CD4-positive, alpha-beta T cell treated with Interferon gamma for 1 hour (primary cell): Measurements from ENCODE around the gene PI16.

Experiments
- DNase-seq: peaks from one replicate; pipeline ENCODE4 v3.0.0-alpha.2; 2020

PI16 gene

GRCh38 chr6:36958775-36959554, 4.4 kb downstream of the PI16 start:
- no peak for DNase-seq

DNA sequence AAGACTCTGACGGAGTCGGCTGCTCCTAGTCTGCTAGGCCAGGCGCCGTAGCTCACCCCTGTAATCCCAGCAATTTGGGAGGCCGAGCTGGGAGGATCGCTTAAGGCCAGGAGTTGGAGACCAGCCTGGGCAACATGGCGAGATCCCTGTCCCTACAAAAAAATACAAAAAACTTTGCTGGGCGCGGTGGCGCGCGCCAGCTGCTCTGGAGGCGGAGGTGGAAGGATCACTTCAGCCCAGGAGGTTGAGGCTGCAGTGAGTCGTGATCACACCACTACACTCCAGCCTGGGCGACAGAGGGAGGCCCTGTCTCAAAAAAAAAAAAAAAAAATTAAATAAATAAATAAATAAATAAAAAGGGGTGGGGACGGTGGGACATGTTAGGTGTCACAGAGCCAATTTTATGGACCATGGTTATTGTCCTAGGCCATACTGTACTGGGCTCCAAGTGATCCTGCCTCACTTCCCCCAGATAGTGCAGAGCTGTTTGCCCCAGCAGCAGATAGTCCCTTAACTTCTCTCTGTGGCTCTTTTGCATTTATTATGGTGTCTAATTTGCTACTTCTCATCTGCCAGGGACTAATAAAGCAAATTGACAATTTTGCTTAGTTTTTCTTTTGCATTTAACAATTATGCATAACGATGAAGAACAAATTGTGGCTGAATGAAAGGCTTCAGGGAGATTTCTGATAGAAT, 5.2 kb downstream of the PI16 start:
- no peak for DNase-seq

GRCh38 chr6:36961441-36962435, 7.2 kb downstream of the PI16 start:
- no peak for DNase-seq

DNA sequence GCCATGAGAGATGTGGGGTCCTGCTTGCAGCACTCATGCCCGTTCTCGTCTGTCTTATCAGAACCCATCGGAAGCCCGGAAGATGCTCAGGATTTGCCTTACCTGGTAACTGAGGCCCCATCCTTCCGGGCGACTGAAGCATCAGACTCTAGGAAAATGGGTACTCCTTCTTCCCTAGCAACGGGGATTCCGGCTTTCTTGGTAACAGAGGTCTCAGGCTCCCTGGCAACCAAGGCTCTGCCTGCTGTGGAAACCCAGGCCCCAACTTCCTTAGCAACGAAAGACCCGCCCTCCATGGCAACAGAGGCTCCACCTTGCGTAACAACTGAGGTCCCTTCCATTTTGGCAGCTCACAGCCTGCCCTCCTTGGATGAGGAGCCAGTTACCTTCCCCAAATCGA, 8.3 kb downstream of the PI16 start:
- peak; percentile 89 for DNase-seq

DNA sequence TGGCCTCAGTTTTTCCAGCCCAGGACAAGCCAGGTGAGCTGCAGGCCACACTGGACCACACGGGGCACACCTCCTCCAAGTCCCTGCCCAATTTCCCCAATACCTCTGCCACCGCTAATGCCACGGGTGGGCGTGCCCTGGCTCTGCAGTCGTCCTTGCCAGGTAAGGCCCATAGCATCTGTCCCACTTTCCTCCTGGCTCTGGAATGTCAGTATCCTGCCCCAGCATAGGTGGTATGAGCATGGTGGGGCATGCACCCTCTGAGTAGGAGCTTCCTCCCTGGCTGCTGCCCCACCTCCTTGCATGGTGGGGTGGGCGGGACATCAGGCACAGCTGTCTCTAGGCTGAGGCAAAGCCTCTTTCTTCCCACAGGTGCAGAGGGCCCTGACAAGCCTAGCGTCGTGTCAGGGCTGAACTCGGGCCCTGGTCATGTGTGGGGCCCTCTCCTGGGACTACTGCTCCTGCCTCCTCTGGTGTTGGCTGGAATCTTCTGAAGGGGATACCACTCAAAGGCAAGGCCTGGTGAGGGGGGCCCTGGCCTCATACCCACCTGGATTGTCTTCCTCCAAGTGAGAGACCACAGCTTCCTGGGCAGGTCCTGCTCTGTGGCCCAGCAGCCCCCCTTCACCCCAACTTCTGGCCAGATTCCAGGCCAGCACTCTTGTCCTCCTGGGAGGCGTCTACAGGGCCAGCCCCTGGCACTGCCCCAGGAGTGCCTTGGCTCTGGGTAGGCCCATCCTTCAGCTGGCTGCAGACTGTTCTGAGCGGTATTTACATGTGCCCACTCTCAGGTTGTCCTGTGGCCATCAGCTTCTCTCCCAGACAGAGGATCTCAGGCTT, 9.1 kb downstream of the PI16 start:
- DNase-seq: peak; percentile 36

GRCh38 chr6:36964349-36964748, 9.8 kb downstream of the PI16 start:
- DNase-seq: no peak

- DNase-seq: no peak
These were observed 10.4 kb downstream of the PI16 start for GRCh38 chr6:36964908-36965307.

DNA sequence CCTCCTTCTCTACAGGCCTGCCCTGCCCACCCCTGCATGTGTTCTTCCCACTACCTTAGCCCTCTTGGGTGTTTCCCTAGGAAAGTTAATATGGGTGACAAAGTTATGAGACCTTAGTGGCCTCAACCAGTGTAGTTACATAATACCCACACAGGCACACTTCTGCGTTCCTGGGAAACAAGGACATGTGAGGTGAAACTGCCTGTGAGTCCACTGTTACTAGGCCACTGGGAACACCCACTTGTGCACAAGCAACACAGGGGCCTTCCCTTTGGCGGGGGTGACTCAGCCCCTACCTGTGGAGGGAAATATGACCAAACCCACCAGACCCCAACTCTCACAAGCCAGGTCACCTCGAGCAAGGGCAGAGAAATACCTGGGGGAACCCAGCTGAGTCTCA, 12.8 kb downstream of the PI16 start:
- DNase-seq: no peak

GRCh38 chr6:36967757-36968156, 13.2 kb downstream of the PI16 start:
- DNase-seq: no peak

GRCh38 chr6:36968266-36968977, 13.9 kb downstream of the PI16 start:
- DNase-seq: no peak

DNA sequence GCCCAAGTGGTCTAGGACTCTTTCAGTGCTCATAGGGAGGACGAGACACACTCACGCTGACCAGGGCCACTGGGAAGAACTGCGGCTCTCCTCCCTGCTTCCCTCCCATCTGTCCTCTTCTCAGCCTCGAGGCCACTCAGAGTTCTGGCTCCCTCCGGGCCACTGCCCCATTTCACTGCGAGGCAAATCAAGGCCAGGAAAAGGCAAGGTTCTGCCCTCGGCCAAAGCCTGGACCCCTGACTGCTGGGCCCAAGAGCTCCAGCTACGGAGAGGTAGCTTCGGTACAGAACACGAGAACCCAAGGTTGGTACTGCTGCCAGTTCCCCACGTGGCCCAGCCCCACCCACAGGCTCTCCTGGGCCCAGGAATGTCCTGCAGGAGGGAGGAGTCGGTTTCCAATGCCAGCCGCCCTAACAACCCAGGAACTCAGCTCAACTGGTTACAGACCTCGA, 14.7 kb downstream of the PI16 start:
- DNase-seq: no peak

DNA sequence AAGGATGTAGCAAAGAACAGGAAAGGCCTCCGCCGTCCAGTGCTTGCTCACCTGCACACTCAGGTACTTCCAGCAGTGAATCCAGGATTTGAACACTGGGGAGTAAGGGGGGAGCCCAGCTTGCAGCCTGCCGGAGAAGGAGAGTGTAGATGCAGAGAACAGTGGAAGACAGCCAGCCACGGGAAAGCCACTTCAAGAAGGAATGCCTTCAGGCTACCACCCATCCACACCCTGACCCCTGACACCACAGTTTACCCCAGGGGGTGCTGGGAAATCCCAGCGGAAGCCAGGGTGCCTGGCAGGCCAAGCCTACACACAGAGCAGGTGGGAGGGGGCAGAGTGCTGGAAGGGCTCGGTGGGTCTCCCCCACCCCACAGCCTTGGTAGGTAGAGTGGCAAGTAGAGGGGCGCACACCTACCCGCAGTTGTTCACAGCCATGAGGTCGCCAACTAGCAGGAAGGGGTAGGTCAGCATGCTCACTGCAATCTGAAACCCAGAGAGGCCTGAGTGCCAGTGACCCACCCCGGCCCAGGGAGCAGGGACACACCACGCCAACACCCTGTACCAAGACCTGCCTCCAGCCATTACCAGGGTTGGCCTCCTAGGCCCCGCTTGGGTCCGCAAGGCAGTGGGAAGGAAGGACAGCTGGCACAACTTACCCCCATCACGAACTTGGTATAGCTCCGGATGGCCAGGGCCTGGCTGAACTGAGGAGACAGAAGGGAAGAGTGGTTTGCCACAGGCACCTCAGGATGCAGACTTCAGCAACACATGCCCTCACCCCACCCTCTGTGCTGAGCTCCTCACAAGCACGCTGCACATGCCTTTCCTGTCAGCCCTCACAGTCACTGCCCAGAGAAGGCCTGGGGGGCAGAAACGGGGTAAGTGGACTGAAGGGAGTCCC, 15.7 kb downstream of the PI16 start:
- DNase-seq: no peak

- no peak for DNase-seq
These were observed 16.6 kb downstream of the PI16 start for GRCh38 chr6:36970892-36971842.

DNA sequence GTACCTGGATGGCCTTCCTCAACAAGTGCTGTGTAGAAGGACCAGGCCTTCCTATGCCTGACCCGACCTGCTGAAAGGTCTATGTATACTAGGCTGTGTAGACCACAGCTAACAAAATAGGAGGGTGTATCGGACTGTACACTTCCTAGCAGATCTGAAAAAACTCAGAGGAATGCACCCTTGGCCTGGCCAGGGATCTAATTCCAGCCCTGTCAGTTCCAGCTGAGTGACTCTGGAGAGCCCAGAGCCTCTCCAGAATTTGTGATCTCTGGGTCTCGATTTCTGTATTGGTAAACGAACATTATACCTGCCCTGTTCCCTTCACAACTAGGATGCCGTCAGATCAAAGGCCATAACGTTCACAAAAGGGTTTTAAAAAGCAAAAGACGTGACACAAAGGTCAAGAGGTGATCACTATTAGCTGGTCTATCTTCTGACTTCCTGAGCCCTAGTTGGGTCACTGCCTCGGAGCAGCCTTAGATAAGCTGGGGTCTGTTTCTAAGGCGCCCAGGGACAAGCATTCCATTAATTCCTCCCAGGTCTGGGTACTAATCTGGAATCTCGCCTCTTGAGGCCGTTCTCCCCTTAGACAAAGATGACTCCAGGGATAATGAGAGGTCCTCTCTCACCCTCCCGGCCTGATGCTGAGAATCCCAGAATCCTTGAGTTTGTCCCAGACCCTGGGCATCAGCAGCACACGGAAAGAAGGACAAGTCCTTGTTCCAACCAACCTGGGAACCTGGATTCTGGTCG, 17.6 kb downstream of the PI16 start:
- no peak for DNase-seq

GRCh38 chr6:36973190-36973589, 18.7 kb downstream of the PI16 start:
- DNase-seq: no peak

DNA sequence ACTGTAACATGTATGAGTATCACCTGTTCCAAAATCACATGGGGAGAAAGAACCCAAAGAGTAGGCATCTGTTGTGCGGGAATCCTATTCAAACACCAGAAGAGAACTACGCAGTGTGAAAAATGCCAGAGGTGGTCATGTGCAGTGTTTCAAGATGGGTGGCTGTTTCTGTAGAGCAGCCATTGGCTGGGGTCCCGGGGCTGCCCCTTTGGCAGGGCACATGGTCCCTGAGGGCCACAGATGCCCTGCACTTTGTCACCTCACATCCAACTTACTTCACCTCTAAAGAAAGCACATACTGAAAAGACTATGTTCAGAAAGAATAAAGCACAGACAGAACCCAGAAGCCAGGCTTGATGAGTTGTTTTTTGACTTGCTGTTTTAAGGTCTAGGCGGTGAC, 19.1 kb downstream of the PI16 start:
- no peak for DNase-seq

- no peak for DNase-seq
These were observed 20.9 kb downstream of the PI16 start for GRCh38 chr6:36975231-36976006.

DNA sequence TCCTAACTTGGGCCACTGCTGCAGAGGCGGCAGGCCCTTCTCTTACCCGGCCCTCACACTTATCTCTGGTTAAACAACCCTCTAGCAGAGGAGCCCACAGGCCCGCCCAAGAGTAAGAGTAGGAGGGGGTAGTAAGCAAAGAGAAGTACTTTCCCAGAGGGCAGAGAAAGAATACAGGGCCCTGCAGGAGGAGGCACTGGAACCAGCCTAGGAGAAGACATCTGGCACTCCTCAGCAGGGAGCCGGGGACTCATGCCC, 21.4 kb downstream of the PI16 start:
- no peak for DNase-seq
